Body of pancreas (tissue), 4 donors: ENCODE data around the gene CFAP61. TPM values are rescaled to one million over a fixed set of nuclear protein-coding genes. Genes with fewer than 3 reads are reported as not detected.
A peak's percentile ranks its signal among the peaks of the same experiment; 100 is the strongest.

Experiments
- ATAC-seq: fragments of 150-250 bp; one replicate; pipeline ENCODE4 v1.9.1; 2016
- DNase-seq, 4 donors: peaks; one replicate each; pipeline ENCODE4 v3.0.0-alpha.2; 2019
- H3K27ac ChIP-seq, 4 donors: fragments of 200-600 bp; sonication (generic); 1 replicate in 3 of 4; 2 replicates in 1 of 4; pipeline versions ENCODE4 v1.5.1 to v1.6.1; 2016 to 2019; ENCODE audit warnings: mild to moderate bottlenecking in 1 of 4, mixed read lengths in 1 of 4, moderate library complexity in 1 of 4
- H3K27me3 ChIP-seq, 2 donors: fragments of 200-600 bp; sonication (generic); one replicate each; pipeline ENCODE4 v1.6.0; 2016; ENCODE audit warnings: mild to moderate bottlenecking in 1 of 2
- H3K36me3 ChIP-seq, 2 donors: fragments of 200-600 bp; sonication (generic); replicated peaks in 1 of 2; 2 replicates each; pipeline ENCODE4 v1.5.1; 2016; ENCODE audit warnings: low read depth in 2 of 2; ENCODE audit not compliant: insufficient read depth in 1 of 2
- H3K4me1 ChIP-seq: fragments of 200-600 bp; sonication (generic); one replicate; pipeline ENCODE4 v1.6.0; 2016
- H3K4me3 ChIP-seq, 2 donors: fragments of 200-600 bp; sonication (generic); 1 replicate in 1 of 2; 2 replicates in 1 of 2; pipeline ENCODE4 v1.5.1; 2016 to 2019
- H3K9me3 ChIP-seq, 3 donors: fragments of 200-600 bp; sonication (generic); 1 replicate in 2 of 3; 2 replicates in 1 of 3; pipeline ENCODE4 v1.5.1; 2016
- CTCF ChIP-seq, 7 experiments: fragments of 450-650 bp in 4 of 7; fragments of 200-600 bp in 3 of 7; sonication (generic) in 3 of 7; IDR thresholded peaks; one replicate each; pipeline ENCODE4 v1.5.1; 2016 to 2019; ENCODE audit warnings: antibody characterized with exemption in 7 of 7
- POLR2A ChIP-seq, 3 donors: fragments of 450-650 bp; IDR thresholded peaks; one replicate each; pipeline ENCODE4 v1.6.1; 2016; ENCODE audit warnings: antibody characterized with exemption in 3 of 3, mild to moderate bottlenecking in 2 of 3
- WGBS, 2 donors: methylation state at CpG; one replicate each; pipeline ENCODE4 v1.1.5; 2017; 5-methylcytosine and 5-hydroxymethylcytosine counted together
- intact Hi-C: fragments of 100-400 bp; cut with DNase I; formaldehyde crosslinking; loops from one replicate; pipeline ENCODE4 v1.15.1; 2023
- total RNA-seq, 2 donors: library from RNA; depleted of rRNA; stranded (reverse); fragments of >200 nt; gene quantifications; one replicate each; pipeline ENCODE4 v1.1.0, GENCODE V29; 2016

CFAP61 gene
- total RNA-seq, 2 donors from 2014 or later, result 0.52 TPM; not detected in 1

DNA sequence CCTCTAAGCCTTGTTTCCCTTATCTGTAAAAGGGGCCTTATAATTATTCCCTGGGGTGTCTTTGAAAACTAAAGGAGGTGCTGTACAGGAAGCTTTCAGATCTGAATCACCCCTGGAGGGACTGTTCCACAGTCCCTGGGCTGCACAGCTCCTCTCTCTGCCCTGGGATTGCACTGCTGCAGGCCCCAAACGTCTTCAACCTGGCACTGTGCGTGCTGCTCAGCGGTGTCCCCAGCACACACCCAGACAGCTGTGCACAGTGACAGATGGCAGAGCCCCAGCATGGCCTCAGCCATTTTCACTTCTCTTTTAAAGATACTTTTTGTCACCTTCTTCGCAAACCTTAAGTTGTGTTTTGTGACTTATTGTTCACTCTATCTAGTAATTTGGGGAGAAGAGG lies 264.9 kb downstream of the CFAP61 start:
- DNase-seq (peak in 1 of 4 donors; percentile 25), ATAC-seq (no peak)
- intact Hi-C loops, result no loop called here
- H3K4me1 ChIP-seq, result no peaks in the 10 kb centered on the region
- H3K27me3 ChIP-seq, result no peaks in the 10 kb centered on the region
- TF ChIP-seq CTCF (IDR thresholded peaks at IDR 0.05) (no peak), POLR2A (IDR thresholded peaks at IDR 0.05) (no peak)
- WGBS, 2 donors, result 39 to 67% methylated on average over 4 of the region's 4 CpGs
- no peak overlapping the region for H3K4me3 ChIP-seq
- no peaks in the 10 kb centered on the region for H3K36me3 ChIP-seq
- no peaks in the 10 kb centered on the region for H3K9me3 ChIP-seq
- no peak overlapping the region for H3K27ac ChIP-seq

GRCh38 chr20:20317621-20318364 lies 265.5 kb downstream of the CFAP61 start:
- H3K27me3 ChIP-seq, result no peaks in the 10 kb centered on the region
- no peak overlapping the region for H3K4me3 ChIP-seq
- no peaks in the 10 kb centered on the region for H3K36me3 ChIP-seq
- H3K9me3 ChIP-seq, result no peaks in the 10 kb centered on the region
- WGBS, 2 donors, result 32 to 42% methylated on average over 8 to 13 of the region's 13 CpGs
- TF ChIP-seq POLR2A (IDR thresholded peaks at IDR 0.05) (no peak), CTCF (IDR thresholded peaks at IDR 0.05) (no peak)
- ATAC-seq (no peak), DNase-seq (no peak)
- no peaks in the 10 kb centered on the region for H3K4me1 ChIP-seq
- intact Hi-C loops, result no loop called here
- no peak overlapping the region for H3K27ac ChIP-seq

DNA sequence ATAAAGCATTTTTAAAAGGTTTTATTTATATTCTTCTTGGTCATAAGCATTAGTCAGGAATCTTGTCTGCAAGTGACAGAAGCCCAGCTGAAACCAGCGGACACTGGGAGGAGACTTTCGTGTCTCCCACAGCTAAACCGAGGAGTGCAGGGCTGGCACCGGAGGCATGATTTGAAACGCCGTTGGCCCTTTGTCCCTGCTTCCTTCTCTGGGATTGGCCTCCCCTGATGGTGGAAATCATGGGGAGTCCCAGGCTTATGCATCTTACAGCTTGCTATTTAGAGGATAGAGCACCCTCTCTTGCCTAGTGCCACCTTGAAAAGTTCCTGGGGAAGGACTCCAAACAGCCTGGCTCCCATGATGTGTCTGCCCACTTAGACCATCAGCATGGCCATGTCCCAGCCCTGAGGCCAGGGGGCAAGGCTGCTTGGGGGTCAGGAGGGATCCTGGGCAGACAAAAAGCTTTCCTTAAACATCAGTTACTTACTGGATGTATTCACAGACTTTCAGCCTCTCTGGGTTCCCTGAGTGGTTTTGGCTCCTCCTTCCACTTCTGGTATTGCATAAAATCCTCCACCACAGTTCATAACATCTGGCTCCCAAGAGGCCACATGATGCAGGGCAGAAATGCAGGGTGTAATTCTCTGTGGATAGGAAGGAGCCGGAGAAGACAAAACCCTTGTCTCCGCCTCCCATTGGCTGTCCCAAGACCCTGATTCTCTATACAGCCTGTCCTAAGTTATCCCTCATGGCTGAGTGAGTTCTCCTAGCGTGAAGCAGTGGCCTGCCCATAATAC lies 266.2 kb downstream of the CFAP61 start:
- Histone ChIP-seq H3K27ac (no peak overlapping the region), H3K4me3 (no peak overlapping the region), H3K9me3 (no peaks in the 10 kb centered on the region), H3K27me3 (no peaks in the 10 kb centered on the region), H3K36me3 (no peaks in the 10 kb centered on the region), H3K4me1 (no peaks in the 10 kb centered on the region)
- WGBS, 2 donors, result 69 to 85% methylated on average over 9 of the region's 9 CpGs
- TF ChIP-seq POLR2A (IDR thresholded peaks at IDR 0.05) (no peak), CTCF (IDR thresholded peaks at IDR 0.05) (no peak)
- ATAC-seq, result no peak
- peak in 1 of 4 donors; percentile 23 for DNase-seq
- intact Hi-C loops, result no loop called here

DNA sequence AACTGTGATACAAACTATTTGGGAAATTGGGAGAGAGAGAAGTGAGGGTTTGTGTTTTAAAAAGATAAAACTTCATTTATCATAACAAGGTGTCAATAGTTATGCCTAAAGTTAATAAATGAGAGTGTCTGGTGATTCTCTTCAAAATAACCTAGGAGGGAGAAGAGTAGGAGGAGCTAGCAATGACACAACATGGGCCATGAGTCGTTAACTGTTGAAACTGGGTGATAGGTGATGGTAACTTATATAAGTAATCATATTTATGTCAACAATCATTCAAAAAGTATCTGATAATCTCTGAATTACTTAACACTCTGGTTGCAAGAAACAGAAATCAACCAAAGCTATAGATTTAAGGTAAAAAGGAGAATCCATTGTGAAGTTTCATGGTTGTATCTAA lies 268.8 kb downstream of the CFAP61 start:
- intact Hi-C loops, result no loop called here
- Histone ChIP-seq H3K36me3 (no peaks in the 10 kb centered on the region), H3K4me3 (no peak overlapping the region), H3K4me1 (no peaks in the 10 kb centered on the region), H3K9me3 (no peaks in the 10 kb centered on the region), H3K27ac (no peak overlapping the region), H3K27me3 (no peaks in the 10 kb centered on the region)
- ATAC-seq, result no peak
- TF ChIP-seq CTCF (IDR thresholded peaks at IDR 0.05) (no peak), POLR2A (IDR thresholded peaks at IDR 0.05) (no peak)
- DNase-seq, result no peak
- 67 to 72% methylated on average over 1 of the region's 1 CpG for WGBS, 2 donors
